ENCODE measurements around the gene PLA2G4D.

PLA2G4D gene

DNA sequence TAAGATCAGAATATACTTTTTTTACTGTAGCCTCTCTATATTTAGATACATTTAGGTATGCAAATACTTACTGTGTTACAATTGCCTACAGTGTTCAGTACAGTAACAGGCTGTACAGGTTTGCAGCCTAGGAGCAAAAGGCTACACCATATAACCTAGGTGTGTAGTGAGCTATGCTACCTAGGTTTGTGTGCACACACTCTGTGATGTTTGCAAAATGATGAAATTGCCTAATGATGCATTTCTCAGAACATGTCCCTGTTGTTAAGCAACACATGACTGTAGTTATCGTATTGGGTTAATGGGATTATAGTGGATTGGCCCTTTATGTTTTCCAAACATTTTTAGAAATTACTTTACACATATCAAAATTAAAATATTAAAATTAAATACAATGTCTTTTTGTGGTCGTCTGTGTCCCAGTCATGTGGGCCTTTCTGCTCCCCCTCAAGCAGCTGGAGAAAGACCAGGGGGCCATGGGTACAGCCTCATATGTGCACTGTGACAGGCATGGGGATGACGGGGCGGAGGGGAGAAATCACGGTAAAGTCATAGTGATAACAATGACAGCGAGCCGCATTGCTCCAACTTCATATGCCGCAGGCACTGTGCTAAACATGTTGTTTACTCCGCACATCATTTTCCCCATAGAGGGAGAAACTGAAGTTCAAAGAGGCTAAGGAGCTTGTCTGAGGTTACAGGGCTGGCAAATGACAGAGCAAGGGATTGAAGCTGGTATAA lies 46.1 kb downstream of the PLA2G4D start:
- DNase-seq = no peak

DNA sequence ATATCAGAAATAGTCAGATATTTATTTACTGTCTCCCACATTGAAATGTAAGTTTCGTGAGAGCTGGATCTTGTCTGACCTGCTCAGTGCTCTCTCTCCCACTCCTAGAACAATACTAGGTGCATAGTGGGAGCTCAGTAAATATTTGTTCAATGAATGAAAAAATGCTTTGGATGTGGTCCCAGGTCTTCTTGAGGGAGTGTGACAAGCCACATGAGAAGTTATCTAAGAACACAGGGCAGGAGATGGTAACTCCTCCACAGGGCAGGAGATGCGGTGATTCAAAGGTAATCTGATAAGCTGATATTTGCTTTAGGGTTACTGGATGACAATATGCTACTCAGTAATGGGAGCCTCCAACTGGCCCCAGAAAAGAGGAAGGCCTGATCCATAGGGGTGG lies 47.8 kb downstream of the PLA2G4D start:
- DNase-seq = no peak

DNA sequence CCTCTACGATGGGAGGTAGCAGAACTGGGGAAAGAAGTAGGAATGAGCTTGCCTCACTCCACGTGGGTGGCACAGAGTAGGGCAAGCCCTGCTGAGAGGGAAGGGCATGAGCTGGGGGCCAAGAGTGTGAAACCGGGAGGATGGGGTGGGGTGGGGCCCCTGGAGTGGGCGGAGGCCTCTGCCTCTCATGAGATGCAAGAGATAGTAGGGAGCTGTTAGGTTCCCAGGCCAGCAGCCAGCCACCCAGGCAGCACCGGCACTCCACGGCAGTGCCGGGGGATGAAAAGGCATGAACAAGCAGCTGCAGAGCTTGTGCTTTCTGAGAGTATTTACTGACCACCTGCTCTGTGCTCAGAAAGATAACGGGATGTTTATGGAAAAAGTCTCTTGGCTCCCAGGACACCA lies 49.1 kb downstream of the PLA2G4D start:
- DNase-seq = no peak

DNA sequence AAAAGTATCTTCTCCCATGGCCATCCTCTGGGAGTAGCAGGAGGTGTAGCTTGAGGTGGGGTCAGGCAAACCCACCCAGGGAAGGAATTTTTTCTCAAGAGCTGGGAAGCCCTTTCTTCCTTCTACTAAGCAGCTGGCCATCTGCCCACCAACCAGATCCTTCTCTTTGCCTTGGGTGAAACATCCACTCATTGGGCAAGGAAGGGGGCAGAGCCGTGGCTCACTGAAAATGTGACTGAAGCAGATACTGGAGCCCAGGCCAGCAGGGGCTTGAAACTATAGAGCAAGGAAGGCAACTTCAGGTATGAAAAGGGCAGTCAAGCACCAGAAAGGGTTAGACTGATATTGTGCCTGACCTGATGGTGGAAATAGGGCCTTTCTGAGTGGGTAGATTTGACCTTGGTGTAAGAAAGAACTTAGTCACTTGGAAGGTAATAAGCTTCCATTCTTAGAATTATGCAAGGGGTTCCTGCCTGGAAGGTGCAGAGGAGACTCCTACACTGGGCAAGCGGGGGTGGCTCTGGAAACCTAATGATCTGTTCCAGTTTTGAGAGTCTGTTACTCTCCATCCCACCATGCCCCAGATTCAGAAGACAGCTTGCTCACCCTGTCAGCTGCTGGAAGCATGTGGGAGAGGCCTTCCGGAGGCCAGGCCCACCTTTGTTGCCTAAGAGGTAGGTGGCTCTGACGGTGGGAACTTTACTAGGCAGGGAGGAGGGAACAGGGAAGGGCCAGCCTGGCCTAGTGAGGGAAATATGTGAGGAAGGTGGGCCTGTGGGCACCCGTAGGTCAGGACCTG lies 51.6 kb downstream of the PLA2G4D start:
- no peak for DNase-seq

GRCh38 chr15:42038401-42038800 lies 56.0 kb downstream of the PLA2G4D start:
- DNase-seq = no peak

GRCh38 chr15:42037656-42038055 lies 56.7 kb downstream of the PLA2G4D start:
- no peak for DNase-seq

GRCh38 chr15:42036966-42037365 lies 57.4 kb downstream of the PLA2G4D start:
- DNase-seq = no peak

DNA sequence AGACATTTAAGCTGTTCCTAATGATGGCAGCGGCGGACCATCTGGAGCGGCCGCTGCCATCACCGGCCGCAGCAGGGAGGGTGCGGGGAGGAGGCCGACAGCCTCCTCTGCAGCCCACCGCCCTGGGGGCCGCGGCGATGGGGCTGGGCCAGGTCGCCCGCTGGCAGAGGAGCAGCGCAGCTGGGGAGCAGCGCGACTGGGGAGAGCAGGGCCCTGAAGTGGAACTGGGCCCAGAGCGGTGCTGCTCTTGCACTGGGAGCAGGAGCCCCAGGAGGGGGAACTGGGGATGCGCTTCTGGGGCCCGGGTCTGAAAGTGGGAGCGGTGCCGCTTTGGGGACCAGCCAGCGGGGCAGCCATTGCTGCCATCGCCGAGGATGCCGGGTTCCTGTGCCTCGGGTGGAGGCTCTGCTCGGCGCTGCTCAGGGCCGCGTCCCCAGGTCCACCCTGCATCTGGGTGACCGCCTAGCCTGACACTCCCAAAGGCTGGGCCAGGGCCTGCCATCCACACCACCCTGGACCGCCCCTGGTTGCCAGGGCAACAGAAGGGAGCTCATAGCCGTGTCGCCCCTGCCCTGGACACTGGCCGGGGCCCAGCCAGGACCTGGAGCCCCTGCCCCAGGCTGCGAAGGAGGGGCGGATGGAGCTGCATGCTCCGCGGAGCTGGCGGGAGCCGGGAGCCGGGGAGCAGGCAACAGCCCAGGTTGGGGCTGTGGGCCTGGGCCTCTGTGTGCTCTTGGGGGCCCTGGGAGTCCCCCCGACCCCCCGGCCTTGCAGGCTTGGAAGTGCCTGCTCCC lies 58.1 kb downstream of the PLA2G4D start:
- DNase-seq = no peak

GRCh38 chr15:42035435-42035761 lies 59.0 kb downstream of the PLA2G4D start:
- DNase-seq = no peak

- DNase-seq = no peak
Observed at GRCh38 chr15:42034628-42035434, 59.5 kb downstream of the PLA2G4D start.

DNA sequence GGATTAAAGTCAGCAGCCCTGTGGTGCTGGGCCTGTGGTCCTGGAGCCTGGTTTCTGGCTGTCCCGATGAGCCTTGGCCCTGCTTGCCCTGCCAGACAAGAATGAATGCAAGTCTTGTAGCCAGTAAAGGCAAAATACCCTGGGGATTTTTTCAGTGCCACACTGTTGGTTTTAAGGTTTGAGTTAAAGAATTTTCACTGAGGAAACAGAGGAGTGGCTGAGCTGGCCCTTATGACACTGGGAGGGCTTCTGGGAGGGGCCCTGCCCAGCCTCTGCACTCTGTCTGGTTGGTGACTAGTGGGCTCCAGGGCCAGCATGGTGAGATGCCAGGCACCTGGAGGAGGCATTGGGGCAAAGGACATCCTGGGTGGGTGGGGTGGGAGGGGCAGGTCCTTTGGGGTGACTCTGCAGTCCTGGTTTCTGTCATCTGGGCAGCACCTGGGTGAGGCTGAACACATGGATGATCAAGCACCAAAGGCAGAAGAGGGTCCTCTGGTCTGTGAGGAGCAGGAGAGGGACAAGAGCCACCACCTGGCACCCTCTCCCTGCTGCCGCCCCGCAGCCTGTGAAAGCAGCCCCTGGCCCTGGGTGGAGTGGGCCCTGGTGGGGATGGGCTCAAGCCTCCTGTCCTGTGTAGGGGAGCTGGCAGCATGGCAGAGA lies 61.0 kb downstream of the PLA2G4D start:
- no peak for DNase-seq

- no peak for DNase-seq
Observed at GRCh38 chr15:42032376-42033213, 61.8 kb downstream of the PLA2G4D start.

DNA sequence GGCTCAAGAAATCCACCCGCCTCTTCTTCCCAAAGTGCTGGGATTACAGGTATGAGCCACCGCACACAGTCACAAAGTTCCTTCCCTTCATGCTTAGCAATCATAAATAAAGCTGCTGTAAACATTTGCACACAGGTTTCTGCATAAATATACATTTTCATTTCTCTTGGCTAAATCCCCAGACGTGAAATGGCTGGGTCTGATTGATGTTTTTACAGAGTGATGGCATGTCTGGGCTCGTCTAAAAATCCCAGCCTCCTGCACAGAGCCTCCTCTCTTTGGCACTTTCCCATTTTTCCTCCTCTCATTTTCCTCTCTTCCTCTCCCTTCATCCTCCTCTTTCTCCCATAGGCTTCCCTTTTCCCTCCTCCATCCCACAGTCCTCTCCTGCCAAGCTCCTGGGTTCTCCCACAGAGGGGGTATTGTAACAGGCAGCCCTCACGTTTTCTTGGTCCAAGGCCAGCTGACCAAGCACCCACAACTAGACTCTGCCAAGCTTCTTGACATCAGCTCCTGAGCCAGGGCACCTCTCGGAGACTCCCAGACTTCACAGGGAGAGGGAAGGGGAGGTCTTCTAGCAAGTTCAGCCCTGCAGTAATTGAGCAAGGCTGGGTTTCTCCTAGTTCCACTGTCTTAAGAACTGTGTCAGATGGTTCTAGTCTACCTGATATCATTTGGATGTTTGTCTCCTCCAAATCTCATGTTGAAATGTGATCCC lies 63.0 kb downstream of the PLA2G4D start:
- no peak for DNase-seq

DNA sequence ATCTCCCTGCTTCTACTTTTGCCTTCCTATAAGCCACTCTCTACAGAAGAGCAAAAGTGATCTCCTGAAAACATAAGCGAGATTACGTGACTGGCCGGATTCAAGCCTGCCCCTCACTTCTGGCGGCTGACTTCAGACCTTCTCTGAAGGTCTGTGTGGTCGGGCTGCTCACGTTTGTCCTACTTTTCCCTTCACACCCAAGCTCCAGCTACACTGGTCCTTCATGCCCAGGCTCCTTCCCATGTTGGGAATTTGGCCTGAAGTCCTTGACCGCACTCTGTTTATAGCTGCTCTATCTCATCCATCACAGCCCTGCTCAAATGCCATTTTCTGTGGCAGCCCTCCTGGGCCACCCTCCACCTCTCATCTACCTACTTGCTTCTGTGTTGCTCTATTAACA lies 66.8 kb downstream of the PLA2G4D start:
- no peak for DNase-seq

DNA sequence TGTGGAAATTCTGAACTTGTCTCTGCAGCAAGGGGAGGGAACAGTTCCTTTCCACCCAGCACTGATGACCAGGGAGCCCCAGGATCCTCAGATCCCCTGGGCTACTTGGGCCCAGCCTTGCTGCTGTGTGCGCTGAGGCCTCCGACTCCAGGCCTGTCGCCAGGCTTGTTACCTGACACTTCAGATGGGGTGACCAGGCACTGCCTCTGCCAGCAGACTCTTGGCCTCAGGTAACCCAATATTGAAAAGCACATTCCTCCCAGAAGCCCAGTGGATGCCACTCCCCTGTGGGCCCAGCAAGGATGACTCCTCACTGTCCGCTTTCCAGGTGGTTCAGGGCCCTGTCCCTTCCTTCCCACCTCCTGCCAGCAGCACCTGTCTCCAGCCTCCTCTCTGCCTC lies 70.1 kb downstream of the PLA2G4D start:
- DNase-seq = no peak

DNA sequence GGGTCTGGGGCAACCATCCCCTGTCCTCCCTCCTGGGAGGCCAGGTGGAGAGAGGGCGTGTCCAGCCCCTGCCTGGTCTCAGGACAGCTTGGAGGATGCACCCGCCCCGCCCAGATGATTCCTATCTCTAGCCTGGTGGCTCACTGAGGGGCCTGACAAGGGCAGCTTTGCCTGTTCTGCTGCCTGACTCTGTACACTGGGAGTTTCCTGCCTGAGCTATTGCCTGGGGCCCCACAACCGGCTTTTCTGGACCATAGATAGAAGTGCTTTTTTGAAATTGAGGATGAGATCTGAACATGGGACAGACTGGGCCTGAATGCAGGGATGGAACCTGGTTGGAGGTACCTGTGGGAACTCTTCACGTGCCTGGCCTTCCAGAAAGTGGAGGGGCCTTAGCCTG lies 72.8 kb downstream of the PLA2G4D start:
- no peak for DNase-seq

GRCh38 chr15:42020713-42021273 lies 73.6 kb downstream of the PLA2G4D start, which contains the start of gene PLA2G4E:
TSS of gene PLA2G4E (minus strand) at chr15:42021042. CDS start at chr15:42021030, 12 bp downstream.
- no peak for DNase-seq

- DNase-seq = no peak
Observed at GRCh38 chr15:42018306-42019224, 75.8 kb downstream of the PLA2G4D start.

All from NCI-H446 (cell line).